WTC11 (cell line): ENCODE data around the gene TMEM82. TPM values are rescaled to one million over a fixed set of nuclear protein-coding genes. Genes with fewer than 3 reads are reported as not detected.

Source experiments
- ATAC-seq: fragments of 200-7000 bp; cut with Tn5 transposase; 2 replicates; pipeline ENCODE4 v1.10.0; 2021; ENCODE audit warnings: mild to moderate bottlenecking, moderate library complexity
- CTCF ChIA-PET: fragments of 300-600 bp; sonication (Branson Sonifier 250); formaldehyde crosslinking; loops from one replicate; lab custom pipeline; 2021; ENCODE audit warnings: antibody characterized with exemption; lab: Charles Lee
- POLR2A ChIA-PET: fragments of 350-600 bp; sonication (Branson Sonifier 250); formaldehyde crosslinking; loops from one replicate; lab custom pipeline; 2021; ENCODE audit warnings: antibody characterized with exemption; lab: Charles Lee
- DNase-seq: peaks from one replicate; pipeline ENCODE4 v3.0.0; 2021; ENCODE audit warnings: low spot score
- H3K27ac Mint-ChIP-seq: 2 replicates; pipeline ENCODE4 v1.8.0; 2021; ENCODE audit warnings: mixed read lengths
- H3K27me3 Mint-ChIP-seq: 2 replicates; pipeline ENCODE4 v1.8.0; 2021; ENCODE audit warnings: low read depth, mild to moderate bottlenecking, moderate library complexity, mixed read lengths
- H3K36me3 Mint-ChIP-seq: 2 replicates; pipeline ENCODE4 v1.8.0; 2021; ENCODE audit warnings: mixed read lengths
- H3K4me1 Mint-ChIP-seq: 2 replicates; pipeline ENCODE4 v1.8.0; 2022; ENCODE audit warnings: mixed read lengths
- H3K4me3 Mint-ChIP-seq: 2 replicates; pipeline ENCODE4 v1.8.0; 2021; ENCODE audit warnings: mild to moderate bottlenecking, moderate library complexity, mixed read lengths
- H3K9me3 Mint-ChIP-seq: 2 replicates; pipeline ENCODE4 v1.8.0; 2021; ENCODE audit warnings: mixed read lengths
- ATF2 ChIP-seq: sonication (generic); formaldehyde crosslinking; IDR thresholded peaks from 2 replicates; pipeline ENCODE4 v1.8.1; 2022; ENCODE audit warnings: low read depth, missing genetic modification reagents, borderline replicate concordance
- CREM ChIP-seq: sonication (generic); formaldehyde crosslinking; IDR thresholded peaks from 2 replicates; pipeline ENCODE4 v1.8.1; 2022; ENCODE audit warnings: mild to moderate bottlenecking, missing genetic modification reagents, moderate library complexity
- CTCF ChIP-seq: fragments of 200-600 bp; IDR thresholded peaks from 2 replicates; pipeline ENCODE4 v1.8.0; 2022; ENCODE audit warnings: antibody characterized with exemption
- ESRRA ChIP-seq: sonication (generic); formaldehyde crosslinking; IDR thresholded peaks from 2 replicates; pipeline ENCODE4 v1.8.1; 2022; ENCODE audit warnings: mild to moderate bottlenecking, missing genetic modification reagents, borderline replicate concordance
- FOXP1 ChIP-seq: sonication (generic); formaldehyde crosslinking; IDR thresholded peaks from 2 replicates; pipeline ENCODE4 v1.8.0; 2022; ENCODE audit warnings: missing genetic modification reagents, mild to moderate bottlenecking, moderate library complexity, borderline replicate concordance
- GRHL2 ChIP-seq: fragments of 250-450 bp; sonication (Bioruptor Pico); IDR thresholded peaks from 2 replicates; pipeline ENCODE4 v1.8.0; 2022; ENCODE audit warnings: mild to moderate bottlenecking, moderate library complexity; ENCODE audit not compliant: insufficient replicate concordance, severe bottlenecking
- GTF2I ChIP-seq: fragments of 250-450 bp; sonication (Bioruptor Pico); conservative IDR thresholded peaks from 2 replicates; pipeline ENCODE4 v1.4.0; 2021; ENCODE audit warnings: mild to moderate bottlenecking
- MLX ChIP-seq: sonication (generic); formaldehyde crosslinking; IDR thresholded peaks from 2 replicates; pipeline ENCODE4 v1.8.1; 2023; ENCODE audit warnings: mild to moderate bottlenecking, missing genetic modification reagents, moderate library complexity
- MYBL2 ChIP-seq: sonication (generic); formaldehyde crosslinking; IDR thresholded peaks from 2 replicates; pipeline ENCODE4 v1.8.1; 2023; ENCODE audit warnings: mild to moderate bottlenecking, moderate library complexity, missing genetic modification reagents
- PRDM15 ChIP-seq: sonication (generic); formaldehyde crosslinking; IDR thresholded peaks from 2 replicates; pipeline ENCODE4 v1.8.0; 2022; ENCODE audit warnings: missing genetic modification reagents
- PREB ChIP-seq: sonication (generic); formaldehyde crosslinking; IDR thresholded peaks from 2 replicates; pipeline ENCODE4 v1.8.1; 2022; ENCODE audit warnings: mild to moderate bottlenecking, missing genetic modification reagents, moderate library complexity, borderline replicate concordance
- RELA ChIP-seq: sonication (generic); formaldehyde crosslinking; IDR thresholded peaks from 2 replicates; pipeline ENCODE4 v1.8.1; 2022; ENCODE audit warnings: missing genetic modification reagents, mild to moderate bottlenecking, borderline replicate concordance
- USF1 ChIP-seq: sonication (generic); formaldehyde crosslinking; IDR thresholded peaks from 2 replicates; pipeline ENCODE4 v1.8.0; 2022; ENCODE audit warnings: mild to moderate bottlenecking, missing genetic modification reagents
- ZNF138 ChIP-seq: sonication (generic); formaldehyde crosslinking; conservative IDR thresholded peaks from 2 replicates; pipeline ENCODE4 v1.8.1; 2022; ENCODE audit warnings: mild to moderate bottlenecking, moderate library complexity, missing genetic modification reagents
- ZNF317 ChIP-seq: sonication (generic); formaldehyde crosslinking; IDR thresholded peaks from 2 replicates; pipeline ENCODE4 v1.8.1; 2023; ENCODE audit warnings: low read depth, mild to moderate bottlenecking, moderate library complexity, missing genetic modification reagents, borderline replicate concordance
- total RNA-seq: library from RNA; stranded (reverse); gene quantifications from 3 replicates; pipeline ENCODE4 v1.2.3, GENCODE V29; 2021

TMEM82 gene
- total RNA-seq, 1 experiment from 2014 or later = 0.48 TPM

GRCh38 chr1:15748264-15748663 lies 6.0 kb downstream of the TMEM82 start:
- ATAC-seq (no peak), DNase-seq (no peak)
- TF ChIP-seq GTF2I (CRISPR knock-in tag) = no peak
- TF ChIP-seq MYBL2 (CRISPR knock-in tag) = no peak
- no peaks in the 10 kb centered on the region for H3K9me3 Mint-ChIP-seq
- peaks cover 3% of the 10 kb centered on the region; the same call in 1 of the 2 replicates for H3K4me1 Mint-ChIP-seq
- POLR2A ChIA-PET = no interaction called here
- H3K27me3 Mint-ChIP-seq = no peaks in the 10 kb centered on the region; the same call in 1 of the 2 replicates
- CTCF ChIA-PET = interaction anchor here (1.5 kb wide), 1 partner anchor 9 kb away, joined by 6 read pairs; no protein-coding TSS in a partner anchor
- no peak overlapping the region for H3K27ac Mint-ChIP-seq
- H3K4me3 Mint-ChIP-seq = no peak overlapping the region
- H3K36me3 Mint-ChIP-seq = no peaks in the 10 kb centered on the region

- no peaks in the 10 kb centered on the region for H3K9me3 Mint-ChIP-seq
- H3K27me3 Mint-ChIP-seq = no peaks in the 10 kb centered on the region; the same call in 1 of the 2 replicates
- ATAC-seq = peak; percentile 11; the same call in 1 of the 2 replicates
- H3K4me3 Mint-ChIP-seq = no peak overlapping the region
- no peak overlapping the region; the same call in 1 of the 2 replicates for H3K27ac Mint-ChIP-seq
- no peak for DNase-seq
- no peak for TF ChIP-seq MLX (CRISPR knock-in tag)
- H3K36me3 Mint-ChIP-seq = no peaks in the 10 kb centered on the region
- CTCF ChIA-PET = interaction anchor here (1.0 to 1.5 kb wide), 2 partner anchors 8 to 10 kb away, joined by 5 to 6 read pairs; no protein-coding TSS in a partner anchor
- peaks cover 3% of the 10 kb centered on the region; the same call in 1 of the 2 replicates for H3K4me1 Mint-ChIP-seq
- POLR2A ChIA-PET = no interaction called here
These were observed 6.5 kb downstream of the TMEM82 start for GRCh38 chr1:15748690-15749398.

- H3K36me3 Mint-ChIP-seq = no peaks in the 10 kb centered on the region
- DNase-seq (no peak), ATAC-seq (peak; percentile 53)
- no peak overlapping the region for H3K4me3 Mint-ChIP-seq
- peaks cover 3% of the 10 kb centered on the region; the same call in 1 of the 2 replicates for H3K4me1 Mint-ChIP-seq
- H3K27ac Mint-ChIP-seq = no peak overlapping the region
- no peaks in the 10 kb centered on the region for H3K9me3 Mint-ChIP-seq
- ChIA-PET POLR2A (no interaction called here), CTCF (interaction anchor here (1.0 to 1.5 kb wide), 2 partner anchors 8 to 11 kb away, joined by 5 to 6 read pairs; no protein-coding TSS in a partner anchor)
- TF ChIP-seq RELA (CRISPR knock-in tag) (no peak), FOXP1 (CRISPR knock-in tag) (peak; percentile 20; the same call in 1 of the 2 replicates), PREB (CRISPR knock-in tag) (no peak)
- H3K27me3 Mint-ChIP-seq = no peaks in the 10 kb centered on the region; the same call in 1 of the 2 replicates
These were observed 7.3 kb downstream of the TMEM82 start for GRCh38 chr1:15749399-15750291.

- CTCF ChIA-PET = no interaction called here
- 0 out of 2 replicates have a peak, but pooled peaks cover 3% of the 10 kb centered on the region for H3K9me3 Mint-ChIP-seq
- no peak overlapping the region for H3K27ac Mint-ChIP-seq
- POLR2A ChIA-PET = no interaction called here
- no peak for DNase-seq
- H3K36me3 Mint-ChIP-seq = no peaks in the 10 kb centered on the region
- no peak for ATAC-seq
- no peak overlapping the region for H3K4me3 Mint-ChIP-seq
- no peaks in the 10 kb centered on the region; the same call in 1 of the 2 replicates for H3K27me3 Mint-ChIP-seq
- peaks cover 11% of the 10 kb centered on the region for H3K4me1 Mint-ChIP-seq
- TF ChIP-seq PRDM15 (no peak), USF1 (CRISPR knock-in tag) (no peak), ATF2 (CRISPR knock-in tag) (no peak), CREM (CRISPR knock-in tag) (no peak), ESRRA (CRISPR knock-in tag) (no peak), ZNF317 (CRISPR knock-in tag) (no peak), GRHL2 (CRISPR knock-in tag) (no peak), CTCF (no peak), ZNF138 (CRISPR knock-in tag) (no peak)
These were observed 8.6 kb downstream of the TMEM82 start for GRCh38 chr1:15750924-15751323.
